OCI-LY1 (cell line): Measurements from ENCODE around the gene SLX4IP.

Source experiments
- H2AFZ ChIP-seq: fragments of 200-600 bp; sonication (generic), shearing (Covaris generic); 2 replicates; pipeline ENCODE4 v1.6.0; 2014; ENCODE audit warnings: antibody characterized with exemption, mild to moderate bottlenecking, low read length
- H3F3A ChIP-seq: fragments of 200-600 bp; sonication (generic), shearing (Covaris generic); 2 replicates; pipeline ENCODE4 v1.6.0; 2014; ENCODE audit warnings: mild to moderate bottlenecking, antibody characterized with exemption, low read length, moderate library complexity; ENCODE audit not compliant: insufficient read depth
- H3K27ac ChIP-seq: fragments of 200-600 bp; sonication (generic); 2 replicates; pipeline ENCODE4 v1.5.1; 2014; ENCODE audit warnings: low read length, mixed run types, mild to moderate bottlenecking, low read depth; ENCODE audit not compliant: poor library complexity, severe bottlenecking
- H3K27me3 ChIP-seq: fragments of 200-600 bp; sonication (generic); 2 replicates; pipeline ENCODE4 v1.6.0; 2014; ENCODE audit warnings: antibody characterized with exemption, mild to moderate bottlenecking, low read length, moderate library complexity; ENCODE audit not compliant: insufficient read depth
- H3K36me3 ChIP-seq: fragments of 200-600 bp; sonication (generic); 2 replicates; pipeline ENCODE4 v1.6.1; 2014; ENCODE audit warnings: mild to moderate bottlenecking, antibody characterized with exemption, low read length, moderate library complexity, mixed read lengths; ENCODE audit not compliant: insufficient read depth
- H3K4me1 ChIP-seq: fragments of 200-600 bp; sonication (generic); 2 replicates; pipeline ENCODE4 v1.5.1; 2014; ENCODE audit warnings: mild to moderate bottlenecking, low read length, moderate library complexity; ENCODE audit not compliant: insufficient read depth, severe bottlenecking
- H3K4me2 ChIP-seq: fragments of 200-600 bp; sonication (generic), shearing (Covaris generic); 2 replicates; pipeline ENCODE4 v1.6.1; 2014; ENCODE audit warnings: low read length
- H3K4me3 ChIP-seq: fragments of 200-600 bp; sonication (generic); 2 replicates; pipeline ENCODE4 v1.5.1; 2014; ENCODE audit warnings: low read length, low read depth, mild to moderate bottlenecking, mixed read lengths; ENCODE audit not compliant: poor library complexity, severe bottlenecking
- H3K79me2 ChIP-seq: fragments of 200-600 bp; shearing (Covaris generic); 2 replicates; pipeline ENCODE4 v1.6.1; 2016; ENCODE audit warnings: mixed run types, low read length, mixed read lengths; ENCODE audit not compliant: insufficient read depth
- H3K9ac ChIP-seq: fragments of 200-600 bp; sonication (generic), shearing (Covaris generic); 2 replicates; pipeline ENCODE4 v1.6.1; 2014; ENCODE audit warnings: mild to moderate bottlenecking, low read length, mixed read lengths
- H3K9me2 ChIP-seq: fragments of 200-600 bp; sonication (generic), shearing (Covaris generic); 2 replicates; pipeline ENCODE4 v1.6.1; 2014; ENCODE audit warnings: low read depth, mild to moderate bottlenecking, low read length, mixed read lengths
- H3K9me3 ChIP-seq: fragments of 200-600 bp; shearing (Covaris generic); 2 replicates; pipeline ENCODE4 v1.6.1; 2014; ENCODE audit warnings: low read length, mixed read lengths
- H4K20me1 ChIP-seq: fragments of 200-600 bp; sonication (generic), shearing (Covaris generic); 2 replicates; pipeline ENCODE4 v1.6.0; 2016; ENCODE audit warnings: mild to moderate bottlenecking, low read length; ENCODE audit not compliant: insufficient read depth
- EZH2 ChIP-seq: fragments of 200-600 bp; sonication (generic), shearing (Covaris generic); IDR thresholded peaks from 2 replicates; pipeline ENCODE4 v1.8.0; 2017; ENCODE audit warnings: borderline replicate concordance, mixed run types, mild to moderate bottlenecking, antibody characterized with exemption, low read length, moderate library complexity, mixed read lengths
- TF ChIP-seq, protein P1 (sequence below): fragments of 200-600 bp; sonication (generic), shearing (Covaris generic); IDR thresholded peaks from 2 replicates; pipeline ENCODE4 v1.5.1; 2017; ENCODE audit warnings: mild to moderate bottlenecking, antibody characterized with exemption, low read length, moderate library complexity, mixed read lengths

SLX4IP gene

DNA sequence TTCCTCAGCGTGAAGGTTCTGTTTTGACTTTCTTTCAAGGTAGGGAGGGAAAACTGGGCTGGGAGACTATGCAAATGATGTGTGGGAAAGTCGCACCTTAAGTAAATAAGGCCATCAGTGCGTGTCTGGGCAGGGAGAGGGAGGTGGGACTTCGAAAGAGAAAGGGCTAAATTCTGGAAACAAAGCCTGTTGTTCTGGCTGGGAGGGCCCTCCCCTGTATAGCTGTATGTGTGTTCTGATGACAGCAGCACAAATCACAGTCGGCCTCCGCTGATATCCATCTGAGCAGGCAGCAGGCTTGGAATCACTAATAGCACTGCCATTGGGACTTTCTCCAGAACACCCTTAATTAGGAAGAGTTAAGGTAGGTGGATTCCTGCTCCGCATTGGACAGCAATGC is 219.5 kb downstream of the SLX4IP start:
- no peak overlapping the region for H3K27ac ChIP-seq
- H3K4me3 ChIP-seq = no peak overlapping the region
- H3K9me3 ChIP-seq = no peaks in the 10 kb centered on the region
- no peak overlapping the region for H3K9ac ChIP-seq
- H3K27me3 ChIP-seq = no peaks in the 10 kb centered on the region
- no peaks in the 10 kb centered on the region for H3K4me1 ChIP-seq
- H3K4me2 ChIP-seq = no peak overlapping the region
- no peaks in the 10 kb centered on the region for H3K9me2 ChIP-seq
- H3F3A ChIP-seq = no peaks in the 10 kb centered on the region
- no peaks in the 10 kb centered on the region for H3K79me2 ChIP-seq
- H4K20me1 ChIP-seq = no peaks in the 10 kb centered on the region
- TF ChIP-seq EZH2 = no peak
- TF ChIP-seq, protein P1, sequence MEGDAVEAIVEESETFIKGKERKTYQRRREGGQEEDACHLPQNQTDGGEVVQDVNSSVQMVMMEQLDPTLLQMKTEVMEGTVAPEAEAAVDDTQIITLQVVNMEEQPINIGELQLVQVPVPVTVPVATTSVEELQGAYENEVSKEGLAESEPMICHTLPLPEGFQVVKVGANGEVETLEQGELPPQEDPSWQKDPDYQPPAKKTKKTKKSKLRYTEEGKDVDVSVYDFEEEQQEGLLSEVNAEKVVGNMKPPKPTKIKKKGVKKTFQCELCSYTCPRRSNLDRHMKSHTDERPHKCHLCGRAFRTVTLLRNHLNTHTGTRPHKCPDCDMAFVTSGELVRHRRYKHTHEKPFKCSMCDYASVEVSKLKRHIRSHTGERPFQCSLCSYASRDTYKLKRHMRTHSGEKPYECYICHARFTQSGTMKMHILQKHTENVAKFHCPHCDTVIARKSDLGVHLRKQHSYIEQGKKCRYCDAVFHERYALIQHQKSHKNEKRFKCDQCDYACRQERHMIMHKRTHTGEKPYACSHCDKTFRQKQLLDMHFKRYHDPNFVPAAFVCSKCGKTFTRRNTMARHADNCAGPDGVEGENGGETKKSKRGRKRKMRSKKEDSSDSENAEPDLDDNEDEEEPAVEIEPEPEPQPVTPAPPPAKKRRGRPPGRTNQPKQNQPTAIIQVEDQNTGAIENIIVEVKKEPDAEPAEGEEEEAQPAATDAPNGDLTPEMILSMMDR = no peak
- H3K36me3 ChIP-seq = no peaks in the 10 kb centered on the region
- no peak overlapping the region for H2AFZ ChIP-seq

DNA sequence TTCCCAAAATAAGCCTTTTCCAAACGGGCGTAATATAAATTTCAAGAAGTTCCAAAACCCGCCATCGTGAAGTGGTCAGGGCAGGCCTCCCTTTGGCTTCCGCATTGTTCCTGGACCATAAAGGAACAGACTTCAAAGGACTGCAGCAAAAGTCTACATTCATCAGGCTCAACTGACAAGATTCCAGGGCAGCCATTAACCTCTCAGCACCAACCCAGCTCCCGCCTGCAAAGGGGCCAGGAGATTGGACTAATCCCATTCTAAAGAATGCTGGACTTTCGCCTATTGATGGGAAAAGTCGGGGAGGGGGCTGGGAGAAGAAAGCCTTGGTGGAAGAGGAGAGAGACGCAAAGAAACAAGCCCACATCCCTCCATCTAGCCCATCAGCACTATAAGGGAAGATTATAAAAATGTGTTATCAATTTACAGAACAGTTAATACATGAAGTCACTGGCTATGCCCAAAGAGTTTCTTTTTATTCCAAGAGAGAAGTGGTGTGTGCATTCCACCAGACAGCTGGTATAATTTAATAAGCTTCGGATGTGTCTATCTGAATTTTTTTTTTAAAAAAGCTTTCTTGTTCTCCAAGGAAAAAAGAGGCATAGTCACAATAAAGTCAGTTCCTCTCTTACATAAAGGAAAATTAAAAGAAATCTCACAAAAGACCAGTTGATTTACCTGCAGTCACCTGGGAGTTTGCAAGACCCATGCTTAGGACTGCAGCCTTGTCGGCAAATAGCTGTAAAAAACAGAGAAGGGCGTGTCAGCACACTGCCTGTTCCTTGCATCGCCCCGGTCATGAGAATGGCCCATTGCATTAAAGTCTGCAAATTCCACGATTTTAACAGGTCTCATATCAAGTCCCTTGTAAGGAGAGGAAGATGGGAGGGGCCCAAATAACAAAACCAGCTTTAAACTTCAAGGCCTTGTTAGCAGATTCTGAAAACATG is 220.9 kb downstream of the SLX4IP start:
- no peak overlapping the region for H3K4me2 ChIP-seq
- H3K9me3 ChIP-seq = no peaks in the 10 kb centered on the region
- H3K27me3 ChIP-seq = no peaks in the 10 kb centered on the region
- no peaks in the 10 kb centered on the region for H3K79me2 ChIP-seq
- H3K4me1 ChIP-seq = no peaks in the 10 kb centered on the region
- no peaks in the 10 kb centered on the region for H3F3A ChIP-seq
- no peaks in the 10 kb centered on the region for H3K9me2 ChIP-seq
- no peak overlapping the region for H3K9ac ChIP-seq
- no peaks in the 10 kb centered on the region for H4K20me1 ChIP-seq
- no peak overlapping the region for H2AFZ ChIP-seq
- TF ChIP-seq, protein P1 = no peak
- TF ChIP-seq EZH2 = no peak
- H3K36me3 ChIP-seq = no peaks in the 10 kb centered on the region
- H3K4me3 ChIP-seq = no peak overlapping the region
- H3K27ac ChIP-seq = no peak overlapping the region

DNA sequence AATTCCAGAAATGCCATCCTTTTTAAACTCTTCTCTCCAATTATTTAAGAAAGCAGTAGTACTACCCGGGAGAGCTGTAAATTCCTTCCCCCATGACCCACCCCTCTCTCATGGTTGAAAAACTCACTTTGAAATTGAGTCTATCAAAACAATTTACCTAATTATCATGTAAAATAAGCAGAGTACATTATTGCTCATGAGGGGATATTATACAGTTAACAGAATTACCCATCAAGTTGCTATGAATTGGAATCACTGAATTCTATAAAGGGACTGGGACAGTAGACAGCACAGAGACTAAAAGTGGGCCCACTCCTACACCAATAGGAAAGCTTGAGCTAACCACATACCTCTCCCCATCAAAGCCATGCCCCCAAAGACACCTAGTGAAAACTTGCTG is 222.3 kb downstream of the SLX4IP start:
- Histone ChIP-seq H3K4me1 (no peaks in the 10 kb centered on the region), H3K4me3 (no peak overlapping the region), H4K20me1 (no peaks in the 10 kb centered on the region), H3K9me3 (no peaks in the 10 kb centered on the region), H3K9ac (no peak overlapping the region), H3K9me2 (no peaks in the 10 kb centered on the region), H3K36me3 (no peaks in the 10 kb centered on the region), H3K27ac (no peak overlapping the region), H3F3A (no peaks in the 10 kb centered on the region), H3K4me2 (no peak overlapping the region), H3K79me2 (no peaks in the 10 kb centered on the region), H3K27me3 (no peaks in the 10 kb centered on the region), H2AFZ (no peak overlapping the region)
- TF ChIP-seq, protein P1 = no peak
- no peak for TF ChIP-seq EZH2
